IMR-90 (cell line): ENCODE data around the gene RSBN1L. TPM values are rescaled to one million over a fixed set of nuclear protein-coding genes. Genes with fewer than 3 reads are reported as not detected.

Source experiments
- ATAC-seq: fragments of 200-7000 bp; cut with Tn5 transposase; 2 replicates; pipeline ENCODE4 v1.9.1; 2020; ENCODE audit warnings: low read depth, mild to moderate bottlenecking, moderate library complexity
- BruUV-seq: library from RNA; stranded (reverse); fragments of 400-500 nt; replicated peaks from 2 replicates; lab custom pipeline; 2021; lab: Mats Ljungman, UMichigan
- CTCF ChIA-PET: fragments of 300-600 bp; formaldehyde crosslinking; extraction: SDS; loops from one replicate; lab custom pipeline; 2021; ENCODE audit warnings: antibody characterized with exemption; lab: Yijun Ruan, JAX
- POLR2A ChIA-PET: fragments of 300-600 bp; sonication (Branson Sonifier 250); formaldehyde crosslinking; loops from one replicate; lab custom pipeline; 2022; ENCODE audit warnings: antibody characterized with exemption; ENCODE audit not compliant: unreplicated experiment; lab: Charles Lee
- DNase-seq: peaks from one replicate; pipeline ENCODE4 v3.0.0; 2013
- H2AFZ ChIP-seq: replicated peaks from 2 replicates; pipeline ENCODE3; 2013; ENCODE audit warnings: low read length, mild to moderate bottlenecking; ENCODE audit not compliant: poor library complexity
- H2AK5ac ChIP-seq: 2 replicates; pipeline ENCODE4 v1.6.1; 2013; ENCODE audit warnings: low read depth, low read length, inconsistent platforms
- H2AK9ac ChIP-seq: replicated peaks from 2 replicates; pipeline ENCODE3; 2013; ENCODE audit warnings: mild to moderate bottlenecking, low read depth, low read length, moderate library complexity; ENCODE audit not compliant: poor library complexity
- H2BK120ac ChIP-seq: 2 replicates; pipeline ENCODE4 v1.6.1; 2013; ENCODE audit warnings: low read depth, low read length, inconsistent platforms
- H2BK15ac ChIP-seq: 3 replicates; pipeline ENCODE4 v1.6.1; 2013; ENCODE audit warnings: low read depth, low read length, inconsistent platforms
- H2BK20ac ChIP-seq: 2 replicates; pipeline ENCODE4 v1.6.1; 2013; ENCODE audit warnings: low read depth, mild to moderate bottlenecking, inconsistent platforms, low read length, moderate library complexity
- H2BK5ac ChIP-seq: 2 replicates; pipeline ENCODE4 v1.6.1; 2013; ENCODE audit warnings: mild to moderate bottlenecking, low read depth, low read length, inconsistent platforms; ENCODE audit not compliant: poor library complexity, severe bottlenecking
- H3K14ac ChIP-seq: replicated peaks from 2 replicates; pipeline ENCODE4 v1.6.1; 2013; ENCODE audit warnings: low read depth, low read length, inconsistent platforms
- H3K18ac ChIP-seq: 2 replicates; pipeline ENCODE4 v1.6.1; 2013; ENCODE audit warnings: low read depth, low read length, control low read depth
- H3K23ac ChIP-seq: 2 replicates; pipeline ENCODE4 v1.6.1; 2013; ENCODE audit warnings: low read depth, low read length, inconsistent platforms
- H3K27ac ChIP-seq: 2 replicates; pipeline ENCODE4 v1.5.1; 2013; ENCODE audit warnings: mild to moderate bottlenecking, control low read depth, low read length; ENCODE audit not compliant: insufficient read depth
- H3K27me3 ChIP-seq: 2 replicates; pipeline ENCODE4 v1.6.1; 2013; ENCODE audit warnings: low read length; ENCODE audit not compliant: control insufficient read depth, insufficient read depth
- H3K36me3 ChIP-seq: 2 replicates; pipeline ENCODE4 v1.6.1; 2013; ENCODE audit warnings: low read length, mixed read lengths; ENCODE audit not compliant: control insufficient read depth, insufficient read depth
- H3K4ac ChIP-seq: 2 replicates; pipeline ENCODE4 v1.6.1; 2013; ENCODE audit warnings: low read depth, low read length, inconsistent platforms
- H3K4me1 ChIP-seq: 2 replicates; pipeline ENCODE4 v1.6.1; 2013; ENCODE audit warnings: low read length, mixed read lengths; ENCODE audit not compliant: control insufficient read depth, insufficient read depth
- H3K4me2 ChIP-seq: 2 replicates; pipeline ENCODE4 v1.6.1; 2013; ENCODE audit warnings: low read depth, mild to moderate bottlenecking, control low read depth, low read length, moderate library complexity
- H3K4me3 ChIP-seq: 2 replicates; pipeline ENCODE4 v1.5.1; 2013; ENCODE audit warnings: low read depth, mild to moderate bottlenecking, control low read depth, low read length, moderate library complexity; ENCODE audit not compliant: insufficient read depth
- H3K56ac ChIP-seq: 2 replicates; pipeline ENCODE4 v1.6.1; 2013; ENCODE audit warnings: low read length, inconsistent platforms; ENCODE audit not compliant: insufficient read depth; ENCODE audit errors: extremely low read depth
- H3K79me1 ChIP-seq, 2 experiments: 2 replicates each; pipeline ENCODE4 v1.6.1; 2013; ENCODE audit warnings: low read length in 2 of 2, inconsistent platforms in 1 of 2, low read depth in 1 of 2
- H3K9ac ChIP-seq: 2 replicates; pipeline ENCODE4 v1.6.1; 2013; ENCODE audit warnings: low read depth, low read length, control low read depth
- H3K9me1 ChIP-seq: 2 replicates; pipeline ENCODE4 v1.6.1; 2013; ENCODE audit warnings: low read length, inconsistent platforms; ENCODE audit not compliant: insufficient read depth
- H3K9me3 ChIP-seq: 2 replicates; pipeline ENCODE4 v1.6.1; 2013; ENCODE audit warnings: low read length; ENCODE audit not compliant: control insufficient read depth, insufficient read depth
- H4K20me1 ChIP-seq: 2 replicates; pipeline ENCODE4 v1.6.1; 2013; ENCODE audit warnings: low read length, inconsistent platforms; ENCODE audit not compliant: insufficient read depth
- H4K5ac ChIP-seq: 2 replicates; pipeline ENCODE4 v1.6.1; 2013; ENCODE audit warnings: mild to moderate bottlenecking, low read depth, low read length, control low read depth
- H4K8ac ChIP-seq, 2 experiments: 2 replicates each; pipeline ENCODE4 v1.6.1; 2013; ENCODE audit warnings: low read depth in 2 of 2, low read length in 2 of 2, control low read depth in 1 of 2, inconsistent platforms in 1 of 2
- H4K91ac ChIP-seq: 2 replicates; pipeline ENCODE4 v1.6.1; 2013; ENCODE audit warnings: low read depth, low read length, inconsistent platforms; ENCODE audit not compliant: insufficient read depth
- BHLHE40 ChIP-seq: fragments of 150-350 bp; IDR thresholded peaks from 2 replicates; pipeline ENCODE4 v1.6.1; 2016; ENCODE audit warnings: mild to moderate bottlenecking, low read depth, low read length
- CEBPB ChIP-seq: IDR thresholded peaks from 2 replicates; pipeline ENCODE4 v1.6.1; 2012; ENCODE audit warnings: low read depth, low read length, improper control_type of control experiment
- ELK1 ChIP-seq: fragments of 150-350 bp; IDR thresholded peaks from 2 replicates; pipeline ENCODE4 v1.6.1; 2016; ENCODE audit warnings: low read depth, mild to moderate bottlenecking, low read length, moderate library complexity, borderline replicate concordance
- FOS ChIP-seq: fragments of 150-350 bp; IDR thresholded peaks from 2 replicates; pipeline ENCODE4 v1.6.1; 2016; ENCODE audit warnings: low read depth, low read length
- MAZ ChIP-seq: IDR thresholded peaks from 2 replicates; pipeline ENCODE4 v1.6.1; 2012; ENCODE audit warnings: low read depth, mild to moderate bottlenecking, low read length, improper control_type of control experiment, moderate library complexity, borderline replicate concordance
- MXI1 ChIP-seq: IDR thresholded peaks from 2 replicates; pipeline ENCODE4 v1.6.1; 2012; ENCODE audit warnings: low read depth, mild to moderate bottlenecking, low read length, moderate library complexity, borderline replicate concordance
- NFE2L2 ChIP-seq: fragments of 150-350 bp; IDR thresholded peaks from 2 replicates; pipeline ENCODE4 v1.6.1; 2016; ENCODE audit warnings: low read depth, mild to moderate bottlenecking, low read length
- POLR2A ChIP-seq: IDR thresholded peaks from 2 replicates; pipeline ENCODE4 v1.6.1; 2012; ENCODE audit warnings: mild to moderate bottlenecking, low read depth, low read length
- RAD21 ChIP-seq: IDR thresholded peaks from 2 replicates; pipeline ENCODE4 v1.6.1; 2012; ENCODE audit warnings: low read length, improper control_type of control experiment
- RCOR1 ChIP-seq: IDR thresholded peaks from 2 replicates; pipeline ENCODE4 v1.6.1; 2012; ENCODE audit warnings: mild to moderate bottlenecking, low read length, improper control_type of control experiment; ENCODE audit not compliant: insufficient replicate concordance
- whole genome bisulfite sequencing, 2 experiments: methylation state at CpG; one replicate each; pipeline versions ENCODE4 v1.1.5 to v1.1.7; 2013; ENCODE audit warnings: missing lambda C conversion rate in 2 of 2; ENCODE audit not compliant: insufficient read length in 1 of 2; ENCODE audit errors: extremely low coverage in 2 of 2; 5-methylcytosine and 5-hydroxymethylcytosine counted together
- dilution Hi-C: fragments of 300-500 bp; cut with HindIII; formaldehyde crosslinking; loops from one replicate; pipeline ENCODE4 v1.14.3; 2018; ENCODE audit warnings: low sequenced_read_pairs; ENCODE audit not compliant: unreplicated experiment
- in situ Hi-C: fragments of 300-500 bp; cut with MboI; formaldehyde crosslinking; loops from 3 replicates; pipeline ENCODE4 v1.14.3; 2019; ENCODE audit warnings: low sequenced_read_pairs, inconsistent platforms, mixed read lengths
- intact Hi-C: fragments of 100-400 bp; cut with micrococcal nuclease; formaldehyde crosslinking; loops from 2 replicates; pipeline ENCODE4 v1.10.0; 2022
- polyA plus RNA-seq, 3 experiments: library from polyadenylated mRNA; depleted of rRNA; stranded (reverse); fragments of >200 nt; gene quantifications; 2 replicates each; pipeline ENCODE4 v1.2.3, GENCODE V29; 2012; ENCODE audit warnings: low replicate concordance in 1 of 3
- total RNA-seq: library from RNA; depleted of rRNA; stranded (reverse); fragments of >200 nt; gene quantifications from 2 replicates; pipeline ENCODE4 v1.2.3, GENCODE V29; 2012
- TF ChIP-seq, protein P1 (sequence below): fragments of 150-350 bp; IDR thresholded peaks from 2 replicates; pipeline ENCODE4 v1.6.1; 2017; ENCODE audit warnings: mild to moderate bottlenecking, antibody characterized with exemption, low read length, low read depth

Gene RSBN1L
- total and polyA plus RNA-seq, 2 of the 4 experiments (the other 2 are of a cell fraction), result 7.8 to 14.7 TPM

- TF ChIP-seq, protein P1, sequence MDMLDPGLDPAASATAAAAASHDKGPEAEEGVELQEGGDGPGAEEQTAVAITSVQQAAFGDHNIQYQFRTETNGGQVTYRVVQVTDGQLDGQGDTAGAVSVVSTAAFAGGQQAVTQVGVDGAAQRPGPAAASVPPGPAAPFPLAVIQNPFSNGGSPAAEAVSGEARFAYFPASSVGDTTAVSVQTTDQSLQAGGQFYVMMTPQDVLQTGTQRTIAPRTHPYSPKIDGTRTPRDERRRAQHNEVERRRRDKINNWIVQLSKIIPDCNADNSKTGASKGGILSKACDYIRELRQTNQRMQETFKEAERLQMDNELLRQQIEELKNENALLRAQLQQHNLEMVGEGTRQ, result no peak
These were observed 33.5 kb downstream of the RSBN1L start (continued) for GRCh38 chr7:77729574-77730348.

DNA sequence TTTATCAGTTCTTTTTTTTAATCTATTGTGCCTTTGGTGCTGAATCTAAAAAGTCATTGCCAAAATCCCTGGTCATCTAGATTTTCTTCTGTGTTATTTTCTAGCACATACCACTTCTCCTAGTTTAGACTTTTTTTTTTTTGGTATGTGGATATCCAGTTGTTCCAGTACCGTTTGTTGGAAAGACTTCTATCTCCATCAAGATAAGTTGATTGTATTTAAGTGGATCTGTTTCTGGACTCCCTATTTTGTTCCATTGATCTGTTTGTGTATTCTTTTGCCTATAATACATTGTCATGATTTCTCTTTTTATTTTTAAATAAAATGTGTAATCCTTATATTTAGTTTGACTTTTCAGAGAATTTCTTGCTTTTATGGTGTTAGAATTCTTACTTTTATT is 35.5 kb downstream of the RSBN1L start:
- Histone ChIP-seq H2BK120ac (no peak overlapping the region), H4K5ac (no peak overlapping the region), H3K79me1 (peaks cover 10 to 69% of the 10 kb centered on the region in 2 experiments), H4K20me1 (peaks cover 53% of the 10 kb centered on the region; the same call in 1 of the 2 replicates), H4K8ac (no peak overlapping the region), H3K36me3 (no peaks in the 10 kb centered on the region), H3K4ac (no peak overlapping the region), H3K9ac (no peak overlapping the region), H3K14ac (no peak overlapping the region), H3K23ac (no peak overlapping the region), H2BK5ac (no peak overlapping the region), H4K91ac (no peak overlapping the region), H3K9me3 (no peaks in the 10 kb centered on the region), H2BK20ac (no peak overlapping the region), H3K27me3 (no peaks in the 10 kb centered on the region), H2AK5ac (no peak overlapping the region), H3K4me3 (no peak overlapping the region), H2BK15ac (no peak overlapping the region), H3K56ac (no peak overlapping the region), H3K27ac (no peak overlapping the region), H2AFZ (no peak overlapping the region), H3K4me2 (no peak overlapping the region), H3K9me1 (peaks cover 4% of the 10 kb centered on the region), H2AK9ac (no peak overlapping the region), H3K4me1 (peaks cover 12% of the 10 kb centered on the region), H3K18ac (no peak overlapping the region)
- DNase-seq (no peak), ATAC-seq (no peak)
- in situ Hi-C loops (no loop called here), intact Hi-C loops (no loop called here), dilution Hi-C loops (no loop called here)
- BruUV-seq, result no TSS peak
- WGBS, 2 experiments, result no CpG with 5 or more reads among the region's 1 CpG
- POLR2A ChIA-PET, result no interaction called here
- CTCF ChIA-PET, result no interaction called here
- no peak for TF ChIP-seq RCOR1
- no peak for TF ChIP-seq ELK1
- no peak for TF ChIP-seq BHLHE40
- no peak for TF ChIP-seq MAZ
- no peak for TF ChIP-seq FOS
- TF ChIP-seq NFE2L2, result no peak
- no peak for TF ChIP-seq POLR2A
- TF ChIP-seq, protein P1, result no peak
- TF ChIP-seq CEBPB, result no peak
- no peak for TF ChIP-seq MXI1
- TF ChIP-seq RAD21, result no peak
